Esophagus squamous epithelium (tissue), 4 donors: ENCODE data around the gene COPS7A.

Experiments used
- POLR2A ChIP-seq, 4 donors: fragments of 450-650 bp; IDR thresholded peaks; one replicate each; pipeline ENCODE4 v1.6.1; 2017; ENCODE audit warnings: antibody characterized with exemption in 4 of 4, mild to moderate bottlenecking in 4 of 4, moderate library complexity in 3 of 4
- TF ChIP-seq, protein P1 (sequence below), 6 experiments: fragments of 450-650 bp in 4 of 6; fragments of 200-600 bp in 2 of 6; sonication (generic) in 2 of 6; IDR thresholded peaks; one replicate each; pipeline ENCODE4 v1.5.1; 2016 to 2019; ENCODE audit warnings: antibody characterized with exemption in 6 of 6, mild to moderate bottlenecking in 4 of 6, moderate library complexity in 4 of 6

DNA sequence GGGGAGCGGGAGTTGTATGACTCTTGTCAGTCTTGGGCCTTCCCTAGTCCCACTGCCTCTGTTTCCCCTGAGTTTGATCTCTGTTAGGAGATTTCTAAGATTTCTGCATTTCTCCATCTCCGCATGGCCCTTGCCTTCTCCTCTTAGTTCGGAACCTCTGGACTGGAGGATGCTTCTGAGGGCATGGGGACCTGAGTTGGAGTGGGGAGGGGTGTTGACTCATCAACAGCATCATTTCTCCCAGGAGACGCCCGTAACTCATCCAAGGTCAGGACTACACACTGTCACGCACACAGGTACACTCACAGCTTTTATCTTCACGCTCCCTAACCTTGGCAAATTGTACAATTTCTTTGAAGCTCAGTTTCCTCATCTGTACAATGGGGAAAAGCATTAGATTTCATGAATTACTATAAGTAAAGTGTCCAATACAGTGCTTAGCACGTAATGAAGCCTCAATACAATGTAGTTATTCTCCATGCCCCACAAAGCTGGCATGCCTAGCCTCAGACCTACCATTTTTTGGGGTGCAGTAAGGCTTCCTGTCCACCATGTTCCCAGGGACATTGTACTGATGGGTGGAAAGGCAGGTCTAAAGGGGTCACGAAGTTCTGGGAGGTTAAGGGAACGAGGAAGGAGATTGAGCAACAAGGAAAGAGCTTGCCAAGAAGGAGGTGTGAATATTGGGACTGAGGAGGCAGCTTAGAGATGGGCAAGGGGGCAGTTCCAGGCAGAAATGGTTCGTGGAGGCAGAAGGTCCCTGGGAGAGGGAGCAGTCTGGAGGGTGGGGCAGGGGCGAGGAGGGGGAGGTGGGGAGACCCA, 47.9 kb downstream of the COPS7A start:
- TF ChIP-seq, protein P1, sequence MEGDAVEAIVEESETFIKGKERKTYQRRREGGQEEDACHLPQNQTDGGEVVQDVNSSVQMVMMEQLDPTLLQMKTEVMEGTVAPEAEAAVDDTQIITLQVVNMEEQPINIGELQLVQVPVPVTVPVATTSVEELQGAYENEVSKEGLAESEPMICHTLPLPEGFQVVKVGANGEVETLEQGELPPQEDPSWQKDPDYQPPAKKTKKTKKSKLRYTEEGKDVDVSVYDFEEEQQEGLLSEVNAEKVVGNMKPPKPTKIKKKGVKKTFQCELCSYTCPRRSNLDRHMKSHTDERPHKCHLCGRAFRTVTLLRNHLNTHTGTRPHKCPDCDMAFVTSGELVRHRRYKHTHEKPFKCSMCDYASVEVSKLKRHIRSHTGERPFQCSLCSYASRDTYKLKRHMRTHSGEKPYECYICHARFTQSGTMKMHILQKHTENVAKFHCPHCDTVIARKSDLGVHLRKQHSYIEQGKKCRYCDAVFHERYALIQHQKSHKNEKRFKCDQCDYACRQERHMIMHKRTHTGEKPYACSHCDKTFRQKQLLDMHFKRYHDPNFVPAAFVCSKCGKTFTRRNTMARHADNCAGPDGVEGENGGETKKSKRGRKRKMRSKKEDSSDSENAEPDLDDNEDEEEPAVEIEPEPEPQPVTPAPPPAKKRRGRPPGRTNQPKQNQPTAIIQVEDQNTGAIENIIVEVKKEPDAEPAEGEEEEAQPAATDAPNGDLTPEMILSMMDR (IDR thresholded peaks at IDR 0.05) = no peak
- no peak for TF ChIP-seq POLR2A (IDR thresholded peaks at IDR 0.05)
